ENCODE data around the gene ITGA4.
A peak's percentile ranks its signal among the peaks of the same experiment; 100 is the strongest.

Gene ITGA4

GRCh38 chr2:181499231-181499630 lies 42.0 kb downstream of the ITGA4 start:
- no peak for FAIRE-seq
- no peak for DNase-seq (ENCODE audit: low spot score)

DNA sequence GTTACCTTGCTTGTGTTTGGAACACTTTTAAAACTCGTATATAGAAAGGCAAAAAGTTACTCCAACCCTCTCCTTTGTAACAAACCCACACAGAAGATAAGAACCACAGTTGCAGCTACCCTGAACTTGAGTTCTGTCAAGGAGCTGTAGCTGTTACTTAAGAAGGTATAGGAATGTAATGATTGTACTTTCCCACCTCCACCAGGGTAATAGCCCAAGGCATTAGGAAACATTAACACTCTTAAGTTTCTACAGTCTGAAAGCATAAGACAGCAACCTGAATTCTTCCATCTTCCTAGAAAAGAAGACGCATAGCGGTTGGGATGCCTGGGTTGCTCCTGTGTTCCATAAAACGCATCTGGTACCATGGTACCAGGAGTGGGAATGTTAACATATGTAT lies 43.0 kb downstream of the ITGA4 start:
- FAIRE-seq (no peak), DNase-seq (ENCODE audit: low spot score) (no peak)

GRCh38 chr2:181515719-181516118 lies 58.5 kb downstream of the ITGA4 start:
- no peak for DNase-seq (ENCODE audit: low spot score)
- no peak for FAIRE-seq

- FAIRE-seq (no peak), DNase-seq (ENCODE audit: low spot score) (no peak)
These were observed 59.8 kb downstream of the ITGA4 start for GRCh38 chr2:181516992-181517391.

- DNase-seq (ENCODE audit: low spot score) (peak; percentile 19), FAIRE-seq (no peak)
These were observed 60.6 kb downstream of the ITGA4 start for GRCh38 chr2:181517685-181518301.

- DNase-seq (ENCODE audit: low spot score) (no peak), FAIRE-seq (no peak)
These were observed 63.1 kb downstream of the ITGA4 start for GRCh38 chr2:181520253-181520652.

DNA sequence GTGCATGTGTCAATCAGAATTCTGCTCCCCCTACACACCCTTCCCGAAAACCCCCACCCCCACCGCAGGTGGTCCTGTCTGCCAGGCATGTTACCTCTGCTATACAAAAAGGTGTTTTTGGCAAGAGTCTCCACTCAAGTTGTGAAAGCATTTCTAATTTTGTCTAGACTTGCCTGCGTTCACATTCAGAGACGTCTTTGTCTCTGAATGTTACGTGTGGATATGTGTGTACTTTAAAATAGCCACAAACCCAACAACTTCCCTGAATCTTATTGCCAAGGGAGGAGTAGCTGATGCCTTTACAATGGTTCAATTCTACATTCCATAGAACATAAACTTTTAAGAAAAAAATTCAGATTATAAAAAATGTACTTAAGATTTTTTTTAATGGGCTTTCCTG lies 66.6 kb downstream of the ITGA4 start:
- FAIRE-seq = no peak
- no peak for DNase-seq (ENCODE audit: low spot score)

GRCh38 chr2:181526014-181526413 lies 68.8 kb downstream of the ITGA4 start:
- FAIRE-seq (no peak), DNase-seq (ENCODE audit: low spot score) (no peak)

DNA sequence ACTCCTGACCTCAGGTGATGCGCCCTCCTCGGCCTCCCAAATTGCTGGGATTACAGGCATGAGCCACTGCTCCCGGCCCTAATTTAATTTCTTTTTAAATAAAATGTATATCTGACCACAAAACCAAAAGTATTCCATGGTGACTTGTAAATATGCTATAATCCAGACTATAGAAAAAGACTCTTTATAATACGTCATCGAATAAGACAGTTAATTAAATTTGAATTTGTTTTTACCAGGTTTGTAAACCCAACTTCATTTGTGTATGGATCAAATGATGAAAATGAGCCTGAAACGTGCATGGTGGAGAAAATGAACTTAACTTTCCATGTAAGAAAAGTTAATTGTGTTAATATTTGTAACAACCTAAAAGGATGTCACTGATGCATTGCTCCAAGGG lies 69.9 kb downstream of the ITGA4 start:
- FAIRE-seq = no peak

GRCh38 chr2:181528441-181528840 lies 71.3 kb downstream of the ITGA4 start:
- no peak for DNase-seq (ENCODE audit: low spot score)

More for the DNA sequence above, 69.9 kb downstream of the ITGA4 start:
- no peak for DNase-seq (ENCODE audit: low spot score)

DNA sequence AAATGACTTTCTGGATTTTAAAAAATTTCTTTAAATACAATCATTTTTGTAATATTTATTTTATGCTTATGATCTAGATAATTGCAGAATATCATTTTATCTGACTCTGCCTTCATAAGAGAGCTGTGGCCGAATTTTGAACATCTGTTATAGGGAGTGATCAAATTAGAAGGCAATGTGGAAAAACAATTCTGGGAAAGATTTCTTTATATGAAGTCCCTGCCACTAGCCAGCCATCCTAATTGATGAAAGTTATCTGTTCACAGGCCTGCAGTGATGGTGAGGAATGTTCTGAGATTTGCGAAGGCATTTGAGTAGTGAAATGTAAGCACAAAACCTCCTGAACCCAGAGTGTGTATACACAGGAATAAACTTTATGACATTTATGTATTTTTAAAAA lies 79.5 kb downstream of the ITGA4 start:
- no peak for DNase-seq (ENCODE audit: low spot score)
- no peak for FAIRE-seq

More at GRCh38 chr2:181528441-181528840, 71.3 kb downstream of the ITGA4 start:
- no peak for FAIRE-seq

DNA sequence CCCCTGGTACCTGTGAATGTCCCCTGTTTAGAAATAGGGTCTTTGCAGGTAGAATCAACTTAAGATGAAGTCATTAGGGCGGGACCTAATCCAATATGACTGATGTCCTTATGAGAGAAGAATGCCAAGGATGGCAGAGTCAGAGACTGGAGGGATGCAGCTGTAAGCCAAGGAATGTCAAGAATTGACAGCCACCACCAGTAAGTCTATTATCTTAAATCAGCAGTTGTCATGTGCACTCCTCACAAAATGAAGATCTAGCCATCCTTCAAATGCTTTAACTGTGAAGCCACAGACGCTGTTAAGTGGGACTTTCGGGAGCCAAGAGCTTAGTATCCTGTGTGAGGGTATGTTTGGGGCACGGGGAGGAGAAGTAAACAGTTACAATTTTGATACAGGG lies 83.2 kb downstream of the ITGA4 start:
- no peak for FAIRE-seq
- DNase-seq (ENCODE audit: low spot score) = no peak

DNA sequence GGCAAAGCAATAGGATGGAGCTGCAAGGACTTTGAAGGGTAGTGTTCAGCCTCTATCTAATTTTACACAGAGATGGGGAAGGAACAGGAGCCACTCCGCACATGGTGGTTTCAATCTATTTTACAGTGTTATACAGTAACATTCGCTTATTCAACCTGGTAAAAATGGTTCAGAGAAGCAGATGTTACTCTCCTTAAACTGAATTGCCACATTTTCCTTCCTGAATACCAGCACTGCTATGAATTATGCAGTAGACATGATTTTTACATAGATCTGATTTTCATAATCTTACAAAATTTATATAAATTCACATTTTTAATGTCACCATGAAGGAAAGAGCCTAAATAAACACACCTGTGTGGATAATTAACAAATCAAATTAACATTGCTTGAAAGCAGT lies 85.0 kb downstream of the ITGA4 start:
- DNase-seq (ENCODE audit: low spot score) = no peak
- FAIRE-seq = no peak

GRCh38 chr2:181546086-181546485 lies 88.9 kb downstream of the ITGA4 start:
- FAIRE-seq = no peak
- DNase-seq (ENCODE audit: low spot score) = no peak

DNA sequence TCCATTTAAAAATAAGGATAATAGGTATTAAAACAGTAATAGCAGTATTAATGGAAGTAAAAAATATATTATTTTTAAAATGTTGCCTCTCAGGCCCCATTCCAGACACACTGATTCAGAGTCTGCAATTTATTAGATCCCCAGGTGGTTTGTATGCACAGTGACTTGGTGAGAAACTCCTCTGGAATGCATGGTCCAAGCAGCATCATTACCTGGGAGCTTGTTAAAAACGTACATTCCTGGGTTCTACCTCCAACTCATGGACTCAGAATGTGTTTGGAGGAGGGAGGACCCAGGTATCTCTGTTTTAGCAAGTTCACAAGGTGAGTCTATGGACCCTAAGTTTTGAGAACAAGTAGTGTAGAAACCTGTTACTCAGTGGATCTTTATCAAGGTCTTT lies 95.6 kb downstream of the ITGA4 start:
- DNase-seq (ENCODE audit: low spot score) = peak; percentile 48
- no peak for FAIRE-seq

GRCh38 chr2:181553244-181553643 lies 96.1 kb downstream of the ITGA4 start:
- FAIRE-seq (no peak), DNase-seq (ENCODE audit: low spot score) (no peak)

GRCh38 chr2:181554061-181554830 lies 97.1 kb downstream of the ITGA4 start:
- no peak for FAIRE-seq
- DNase-seq (ENCODE audit: low spot score) = no peak

GRCh38 chr2:181558371-181558770 lies 101.2 kb downstream of the ITGA4 start:
- no peak for FAIRE-seq
- DNase-seq (ENCODE audit: low spot score) = no peak

GRCh38 chr2:181563101-181563692 lies 106.0 kb downstream of the ITGA4 start:
- FAIRE-seq = no peak
- no peak for DNase-seq (ENCODE audit: low spot score)

DNA sequence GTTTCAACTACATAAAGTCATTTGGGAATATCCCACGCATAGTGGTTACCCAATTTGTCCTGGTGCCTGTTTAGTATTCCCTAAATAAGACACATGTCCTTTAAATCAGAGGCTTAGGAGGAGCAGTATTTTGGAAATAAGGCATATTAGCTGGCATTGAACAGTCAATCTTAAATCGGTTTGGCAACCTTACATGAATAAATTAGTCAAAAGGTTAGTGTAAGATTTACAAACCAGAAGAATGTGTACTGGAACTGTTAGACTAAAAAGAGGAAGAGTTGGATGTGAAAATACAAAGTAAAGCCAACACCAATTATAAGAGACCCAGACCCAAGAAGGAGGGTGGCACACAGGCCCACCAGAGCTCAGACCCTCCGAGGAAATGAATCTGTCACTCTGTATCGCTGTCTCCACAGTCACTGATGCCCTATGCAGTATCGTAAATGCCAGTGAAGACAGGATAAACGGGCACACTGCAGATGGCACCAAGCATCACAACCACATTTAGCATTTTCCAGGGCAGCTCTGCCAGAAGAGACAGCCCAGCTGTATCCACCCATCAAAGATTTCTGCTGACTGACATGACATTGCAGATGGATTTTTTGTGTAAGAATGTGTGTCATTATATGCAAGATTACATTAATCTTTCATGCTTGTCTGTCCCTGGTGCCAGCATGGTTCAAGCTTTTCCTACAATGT lies 109.3 kb downstream of the ITGA4 start:
- DNase-seq (ENCODE audit: low spot score) = no peak
- no peak for FAIRE-seq

DNA sequence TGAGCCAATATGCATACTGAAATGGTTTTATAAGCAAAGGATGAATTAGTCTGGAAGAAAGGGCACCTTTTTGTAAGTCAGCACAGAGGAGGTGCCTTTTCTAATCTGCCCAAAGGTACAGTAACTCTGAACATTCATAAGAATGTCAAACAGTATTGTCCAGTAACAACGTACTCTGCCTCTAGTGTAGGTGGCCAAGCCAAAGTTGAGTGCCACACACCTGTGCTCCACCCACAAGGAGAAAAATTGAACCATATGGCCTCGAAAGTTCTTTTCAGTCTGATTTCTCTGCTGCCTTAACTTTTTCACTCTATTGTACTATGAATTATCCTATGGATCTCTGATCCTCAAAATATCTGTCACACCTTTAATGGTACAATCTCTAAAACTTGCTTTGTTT lies 112.9 kb downstream of the ITGA4 start:
- DNase-seq (ENCODE audit: low spot score) (no peak), FAIRE-seq (no peak)

Measured in urothelium cell line (cell line).